Chondrocyte (in vitro differentiated cells): ENCODE measurements around the gene CFAP97D1. TPM values are rescaled to one million over a fixed set of nuclear protein-coding genes. Genes with fewer than 3 reads are reported as not detected.

Experiments
- DNase-seq: peaks from one replicate; pipeline ENCODE4 v3.0.0; 2021; ENCODE audit warnings: mixed read lengths, low spot score
- H3K27ac Mint-ChIP-seq: one replicate; pipeline ENCODE4 v1.8.0; 2021; ENCODE audit warnings: mild to moderate bottlenecking, moderate library complexity, mixed read lengths; ENCODE audit not compliant: unreplicated experiment
- H3K27me3 Mint-ChIP-seq: 2 replicates; pipeline ENCODE4 v1.8.0; 2021; ENCODE audit warnings: low read depth, mixed read lengths
- H3K36me3 Mint-ChIP-seq: 2 replicates; pipeline ENCODE4 v1.8.0; 2021; ENCODE audit warnings: low read depth, mixed read lengths
- H3K4me1 Mint-ChIP-seq: 2 replicates; pipeline ENCODE4 v1.8.0; 2021; ENCODE audit warnings: low read depth, mild to moderate bottlenecking, mixed read lengths
- H3K4me3 Mint-ChIP-seq: one replicate; pipeline ENCODE4 v1.8.0; 2021; ENCODE audit warnings: mild to moderate bottlenecking, moderate library complexity, mixed read lengths; ENCODE audit not compliant: unreplicated experiment
- H3K9me3 Mint-ChIP-seq: 2 replicates; pipeline ENCODE4 v1.8.0; 2021; ENCODE audit warnings: low read depth, mixed read lengths
- total RNA-seq: library from RNA; stranded (reverse); gene quantifications from 3 replicates; pipeline ENCODE4 v1.2.1, GENCODE V29; 2021
- TF ChIP-seq, protein P1 (sequence below): fragments of 200-600 bp; sonication (generic); IDR thresholded peaks from 2 replicates; pipeline ENCODE4 v1.5.0; 2021; ENCODE audit warnings: antibody characterized with exemption, mild to moderate bottlenecking, moderate library complexity

Gene CFAP97D1
- total RNA-seq, 1 donor from 2014 or later = not detected

GRCh38 chr17:43803758-43804157 is 23.5 kb downstream of the CFAP97D1 start:
- Mint-ChIP-seq H3K4me1 (peaks cover 4% of the 10 kb centered on the region), H3K4me3 (no peak overlapping the region), H3K36me3 (peaks cover 25% of the 10 kb centered on the region), H3K27ac (no peak overlapping the region), H3K27me3 (no peaks in the 10 kb centered on the region), H3K9me3 (no peaks in the 10 kb centered on the region)
- TF ChIP-seq, protein P1, sequence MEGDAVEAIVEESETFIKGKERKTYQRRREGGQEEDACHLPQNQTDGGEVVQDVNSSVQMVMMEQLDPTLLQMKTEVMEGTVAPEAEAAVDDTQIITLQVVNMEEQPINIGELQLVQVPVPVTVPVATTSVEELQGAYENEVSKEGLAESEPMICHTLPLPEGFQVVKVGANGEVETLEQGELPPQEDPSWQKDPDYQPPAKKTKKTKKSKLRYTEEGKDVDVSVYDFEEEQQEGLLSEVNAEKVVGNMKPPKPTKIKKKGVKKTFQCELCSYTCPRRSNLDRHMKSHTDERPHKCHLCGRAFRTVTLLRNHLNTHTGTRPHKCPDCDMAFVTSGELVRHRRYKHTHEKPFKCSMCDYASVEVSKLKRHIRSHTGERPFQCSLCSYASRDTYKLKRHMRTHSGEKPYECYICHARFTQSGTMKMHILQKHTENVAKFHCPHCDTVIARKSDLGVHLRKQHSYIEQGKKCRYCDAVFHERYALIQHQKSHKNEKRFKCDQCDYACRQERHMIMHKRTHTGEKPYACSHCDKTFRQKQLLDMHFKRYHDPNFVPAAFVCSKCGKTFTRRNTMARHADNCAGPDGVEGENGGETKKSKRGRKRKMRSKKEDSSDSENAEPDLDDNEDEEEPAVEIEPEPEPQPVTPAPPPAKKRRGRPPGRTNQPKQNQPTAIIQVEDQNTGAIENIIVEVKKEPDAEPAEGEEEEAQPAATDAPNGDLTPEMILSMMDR = no peak
- DNase-seq = no peak

GRCh38 chr17:43805117-43805516 is 24.9 kb downstream of the CFAP97D1 start:
- no peak overlapping the region for H3K27ac Mint-ChIP-seq
- no peak for DNase-seq
- H3K4me3 Mint-ChIP-seq = no peak overlapping the region
- no peaks in the 10 kb centered on the region for H3K27me3 Mint-ChIP-seq
- no peaks in the 10 kb centered on the region for H3K9me3 Mint-ChIP-seq
- TF ChIP-seq, protein P1 = no peak
- H3K36me3 Mint-ChIP-seq = peaks cover 27% of the 10 kb centered on the region
- peaks cover 4% of the 10 kb centered on the region for H3K4me1 Mint-ChIP-seq

- no peak overlapping the region for H3K27ac Mint-ChIP-seq
- H3K27me3 Mint-ChIP-seq = no peaks in the 10 kb centered on the region
- TF ChIP-seq, protein P1 = no peak
- no peak overlapping the region for H3K4me3 Mint-ChIP-seq
- H3K36me3 Mint-ChIP-seq = peaks cover 18% of the 10 kb centered on the region
- DNase-seq = no peak
- H3K9me3 Mint-ChIP-seq = no peaks in the 10 kb centered on the region
- H3K4me1 Mint-ChIP-seq = peaks cover 4% of the 10 kb centered on the region
Measured at GRCh38 chr17:43808076-43808475, 27.8 kb downstream of the CFAP97D1 start.

DNA sequence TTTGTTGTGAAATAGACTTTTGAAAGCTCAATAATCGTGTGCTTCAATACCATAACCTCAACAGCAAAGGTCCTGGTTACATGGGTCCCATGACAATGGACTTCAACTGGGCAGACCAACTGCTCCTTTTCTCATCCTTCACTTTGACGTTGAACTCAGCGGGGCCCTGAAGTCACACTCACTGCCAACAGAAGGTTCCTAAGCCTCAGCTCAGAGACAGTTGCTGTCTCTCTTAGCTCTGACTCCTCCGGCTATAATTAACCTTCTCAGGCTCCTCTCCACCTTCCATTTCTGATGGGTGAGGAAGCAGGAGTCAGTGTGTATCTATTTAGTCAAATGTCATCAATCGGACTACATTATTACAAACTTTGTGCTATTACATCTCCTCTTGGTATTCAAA is 28.9 kb downstream of the CFAP97D1 start:
- H3K4me1 Mint-ChIP-seq = peaks cover 4% of the 10 kb centered on the region
- no peaks in the 10 kb centered on the region for H3K27me3 Mint-ChIP-seq
- peaks cover 16% of the 10 kb centered on the region for H3K36me3 Mint-ChIP-seq
- TF ChIP-seq, protein P1 = no peak
- no peak for DNase-seq
- H3K9me3 Mint-ChIP-seq = no peaks in the 10 kb centered on the region
- no peak overlapping the region for H3K27ac Mint-ChIP-seq
- no peak overlapping the region for H3K4me3 Mint-ChIP-seq

GRCh38 chr17:43810226-43810715 is 30.0 kb downstream of the CFAP97D1 start:
- H3K9me3 Mint-ChIP-seq = no peaks in the 10 kb centered on the region
- no peaks in the 10 kb centered on the region for H3K27me3 Mint-ChIP-seq
- H3K27ac Mint-ChIP-seq = no peak overlapping the region
- H3K4me3 Mint-ChIP-seq = no peak overlapping the region
- peaks cover 14% of the 10 kb centered on the region for H3K4me1 Mint-ChIP-seq
- TF ChIP-seq, protein P1 = no peak
- H3K36me3 Mint-ChIP-seq = peaks cover 22% of the 10 kb centered on the region
- no peak for DNase-seq
